Measurements from ENCODE around the gene MTMR10. TPM values are rescaled to one million over a fixed set of nuclear protein-coding genes. Genes with fewer than 3 reads are reported as not detected.

Gene MTMR10
- total RNA-seq, 2 donors from 2014 or later, result 12.4 to 16.2 TPM

- H3K9me3 ChIP-seq (ENCODE audit: control insufficient read depth, low read length), result no peaks in the 10 kb centered on the region
- H3K4me3 ChIP-seq (ENCODE audit: low read length), result no peak overlapping the region
- Mint-ChIP-seq H3K27ac (no peak overlapping the region), H3K4me1 (no peaks in the 10 kb centered on the region), H3K27me3 (ENCODE audit: insufficient read depth) (no peaks in the 10 kb centered on the region), H3K36me3 (ENCODE audit: low read depth) (peaks cover 66% of the 10 kb centered on the region), H3K4me3 (no peak overlapping the region), H3K9me3 (no peaks in the 10 kb centered on the region)
- DNase-seq, result no peak
- peak; percentile 44 for TF ChIP-seq CTCF (conservative IDR thresholded peaks at IDR 0.05)
- no peak overlapping the region for H3K27ac ChIP-seq (ENCODE audit: low read depth, low read length)
- 94 to 95% methylated on average over 8 to 15 of the region's 15 CpGs for WGBS, 2 experiments (ENCODE audit: insufficient coverage in 1 of 2, insufficient read length in 1 of 2)
- H3K27me3 ChIP-seq (ENCODE audit: control insufficient read depth, insufficient read depth, low read length, poor library complexity, severe bottlenecking), result no peaks in the 10 kb centered on the region
- no peak overlapping the region for H3K9ac ChIP-seq (ENCODE audit: extremely low read depth, low read length, poor library complexity, severe bottlenecking)
- no peaks in the 10 kb centered on the region for H3K4me1 ChIP-seq (ENCODE audit: control insufficient read depth, insufficient read depth, low read length)
- peaks cover 86% of the 10 kb centered on the region for H3K36me3 ChIP-seq (ENCODE audit: control insufficient read depth, insufficient read depth, low read length)
These were observed 49.9 kb downstream of the MTMR10 start for GRCh38 chr15:30941520-30941919.

GRCh38 chr15:30940359-30940758 is 51.1 kb downstream of the MTMR10 start:
- Histone ChIP-seq H3K9me3 (ENCODE audit: control insufficient read depth, low read length) (no peaks in the 10 kb centered on the region), H3K4me3 (ENCODE audit: low read length) (no peak overlapping the region), H3K27me3 (ENCODE audit: control insufficient read depth, insufficient read depth, low read length, poor library complexity, severe bottlenecking) (no peaks in the 10 kb centered on the region), H3K9ac (ENCODE audit: extremely low read depth, low read length, poor library complexity, severe bottlenecking) (peak overlapping the region; percentile 11), H3K27ac (ENCODE audit: low read depth, low read length) (no peak overlapping the region), H3K36me3 (ENCODE audit: control insufficient read depth, insufficient read depth, low read length) (peaks cover 82% of the 10 kb centered on the region), H3K4me1 (ENCODE audit: control insufficient read depth, insufficient read depth, low read length) (no peaks in the 10 kb centered on the region)
- DNase-seq, result no peak
- Mint-ChIP-seq H3K4me1 (no peaks in the 10 kb centered on the region), H3K4me3 (no peak overlapping the region), H3K9me3 (no peaks in the 10 kb centered on the region), H3K27me3 (ENCODE audit: insufficient read depth) (no peaks in the 10 kb centered on the region), H3K27ac (no peak overlapping the region), H3K36me3 (ENCODE audit: low read depth) (peaks cover 60% of the 10 kb centered on the region)
- no peak for TF ChIP-seq CTCF (conservative IDR thresholded peaks at IDR 0.05)
- 80 to 90% methylated on average over 1 to 4 of the region's 4 CpGs for WGBS, 2 experiments (ENCODE audit: insufficient coverage in 1 of 2, insufficient read length in 1 of 2)

DNA sequence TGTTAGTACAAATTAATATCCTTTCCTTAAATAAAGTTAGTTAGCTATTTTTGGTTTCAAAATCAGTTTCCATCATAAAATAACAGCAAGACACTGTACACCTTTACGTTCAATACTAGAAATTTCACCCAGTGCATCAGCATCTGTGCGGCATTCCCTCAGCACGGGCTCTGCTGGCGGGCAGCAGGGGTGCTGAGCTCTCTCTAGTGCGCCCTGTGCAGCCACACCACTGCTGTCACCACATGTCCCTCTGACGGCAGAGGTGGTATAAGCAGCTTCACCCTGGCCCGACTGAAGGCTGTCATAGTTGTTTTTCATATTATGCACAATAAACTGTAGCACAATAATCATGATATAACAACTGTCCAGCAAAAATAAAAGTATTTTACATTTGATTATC is 52.3 kb downstream of the MTMR10 start:
- no peaks in the 10 kb centered on the region for H3K9me3 Mint-ChIP-seq
- H3K4me1 ChIP-seq (ENCODE audit: control insufficient read depth, insufficient read depth, low read length), result no peaks in the 10 kb centered on the region
- H3K9ac ChIP-seq (ENCODE audit: extremely low read depth, low read length, poor library complexity, severe bottlenecking), result no peak overlapping the region
- WGBS, 2 experiments (ENCODE audit: insufficient coverage in 1 of 2, insufficient read length in 1 of 2), result 94 to 96% methylated on average over 6 to 7 of the region's 7 CpGs
- H3K4me3 ChIP-seq (ENCODE audit: low read length), result no peak overlapping the region
- peaks cover 90% of the 10 kb centered on the region for H3K36me3 ChIP-seq (ENCODE audit: control insufficient read depth, insufficient read depth, low read length)
- no peaks in the 10 kb centered on the region for H3K4me1 Mint-ChIP-seq
- no peaks in the 10 kb centered on the region for H3K27me3 Mint-ChIP-seq (ENCODE audit: insufficient read depth)
- no peak overlapping the region for H3K4me3 Mint-ChIP-seq
- no peaks in the 10 kb centered on the region for H3K9me3 ChIP-seq (ENCODE audit: control insufficient read depth, low read length)
- TF ChIP-seq CTCF (conservative IDR thresholded peaks at IDR 0.05), result no peak
- H3K27ac ChIP-seq (ENCODE audit: low read depth, low read length), result no peak overlapping the region
- no peak for DNase-seq
- H3K36me3 Mint-ChIP-seq (ENCODE audit: low read depth), result peaks cover 56% of the 10 kb centered on the region
- H3K27me3 ChIP-seq (ENCODE audit: control insufficient read depth, insufficient read depth, low read length, poor library complexity, severe bottlenecking), result no peaks in the 10 kb centered on the region
- H3K27ac Mint-ChIP-seq, result no peak overlapping the region
